H1 (cell line): Measurements from ENCODE around the gene MPRIP. TPM values are rescaled to one million over a fixed set of nuclear protein-coding genes. Genes with fewer than 3 reads are reported as not detected.

Experiments
- CTCF ChIA-PET: fragments of 300-600 bp; sonication (Branson Sonifier 250); formaldehyde crosslinking; loops from one replicate; lab custom pipeline; 2021; ENCODE audit not compliant: partially characterized antibody; lab: Charles Lee
- POLR2A ChIA-PET: fragments of 300-600 bp; sonication (Branson Sonifier 250); formaldehyde crosslinking; loops from one replicate; lab custom pipeline; 2021; ENCODE audit warnings: inconsistent platforms; ENCODE audit not compliant: partially characterized antibody; lab: Charles Lee
- DNase-seq, 2 experiments: peaks; one replicate each; pipeline versions ENCODE4 v3.0.0 to v3.0.0-alpha.2; 2010 to 2022; ENCODE audit warnings: low spot score in 2 of 2, low read depth in 1 of 2, mixed read lengths in 1 of 2
- FAIRE-seq: peaks from 2 replicates; lab custom pipeline; 2011; peaks lifted over from hg19 to GRCh38; lab: Jason Lieb, UNC
- H2AFZ ChIP-seq: 2 replicates; pipeline ENCODE4 v1.8.1; 2012; ENCODE audit warnings: low read length, inconsistent platforms
- H2AK5ac ChIP-seq: 2 replicates; pipeline ENCODE4 v1.6.1; 2013; ENCODE audit warnings: low read depth, low read length
- H2BK120ac ChIP-seq: replicated peaks from 2 replicates; pipeline ENCODE3; 2013; ENCODE audit warnings: low read depth, low read length, inconsistent platforms
- H2BK12ac ChIP-seq: 2 replicates; pipeline ENCODE4 v1.6.1; 2013; ENCODE audit warnings: low read depth, low read length
- H2BK15ac ChIP-seq: 2 replicates; pipeline ENCODE4 v1.6.1; 2013; ENCODE audit warnings: low read length
- H2BK20ac ChIP-seq: 2 replicates; pipeline ENCODE4 v1.6.1; 2013; ENCODE audit warnings: low read length
- H2BK5ac ChIP-seq: 2 replicates; pipeline ENCODE4 v1.6.1; 2013; ENCODE audit warnings: low read depth, low read length
- H3K14ac ChIP-seq: 2 replicates; pipeline ENCODE4 v1.6.1; 2013; ENCODE audit warnings: inconsistent platforms; ENCODE audit not compliant: insufficient read length
- H3K18ac ChIP-seq: 2 replicates; pipeline ENCODE4 v1.6.1; 2013; ENCODE audit warnings: low read length; ENCODE audit errors: extremely low read depth
- H3K23ac ChIP-seq: 2 replicates; pipeline ENCODE4 v1.6.1; 2013; ENCODE audit warnings: inconsistent platforms; ENCODE audit not compliant: insufficient read length
- H3K23me2 ChIP-seq: 2 replicates; pipeline ENCODE4 v1.6.1; 2013; ENCODE audit warnings: low read depth, low read length
- H3K27ac ChIP-seq: 2 replicates; pipeline ENCODE4 v1.6.1; 2011; ENCODE audit warnings: low read depth, low read length, inconsistent platforms
- H3K27me3 ChIP-seq, 4 experiments: replicated peaks in 1 of 4; 1 replicate in 1 of 4; 2 replicates in 3 of 4; pipeline versions ENCODE4 v1.6.1 to v1.8.1; 2011 to 2013; ENCODE audit warnings: low read length in 3 of 4, mild to moderate bottlenecking in 3 of 4, inconsistent platforms in 2 of 4, mixed read lengths in 2 of 4, moderate library complexity in 1 of 4; ENCODE audit not compliant: control insufficient read depth in 3 of 4, insufficient read depth in 3 of 4; ENCODE audit errors: extremely low read depth in 1 of 4
- H3K36me3 ChIP-seq, 4 experiments: 2 replicates each; pipeline versions ENCODE4 v1.6.1 to v1.8.1; 2011 to 2013; ENCODE audit warnings: mild to moderate bottlenecking in 4 of 4, low read length in 3 of 4, moderate library complexity in 2 of 4, control low read depth in 1 of 4, inconsistent platforms in 1 of 4; ENCODE audit not compliant: insufficient read depth in 4 of 4, control insufficient read depth in 2 of 4
- H3K4ac ChIP-seq: replicated peaks from 2 replicates; pipeline ENCODE3; 2013; ENCODE audit warnings: low read length, low read depth, mixed read lengths, inconsistent platforms; ENCODE audit not compliant: insufficient read length
- H3K4me1 ChIP-seq, 4 experiments: replicated peaks in 1 of 4; 1 replicate in 1 of 4; 2 replicates in 3 of 4; pipeline versions ENCODE4 v1.6.1 to v1.8.1; 2011 to 2013; ENCODE audit warnings: low read length in 3 of 4, inconsistent platforms in 2 of 4, mixed read lengths in 1 of 4; ENCODE audit not compliant: insufficient read depth in 4 of 4, control insufficient read depth in 3 of 4
- H3K4me2 ChIP-seq, 2 experiments: 2 replicates each; pipeline versions ENCODE4 v1.6.1 to v1.8.1; 2011 to 2013; ENCODE audit warnings: low read depth in 2 of 2, low read length in 2 of 2, control low read depth in 1 of 2, inconsistent platforms in 1 of 2, mild to moderate bottlenecking in 1 of 2; ENCODE audit not compliant: insufficient read depth in 1 of 2
- H3K4me3 ChIP-seq, 4 experiments: fragments of 200-600, 300-600 bp in 1 of 4; sonication (generic), shearing (Covaris generic), sonication (Bioruptor Twin) in 1 of 4; 2 replicates each; pipeline versions ENCODE4 v1.5.1 to v1.8.1; 2011 to 2016; ENCODE audit warnings: low read length in 4 of 4, low read depth in 3 of 4, control low read depth in 2 of 4, inconsistent platforms in 2 of 4, mild to moderate bottlenecking in 2 of 4, mixed read lengths in 1 of 4, moderate library complexity in 1 of 4; ENCODE audit not compliant: insufficient read depth in 2 of 4; ENCODE audit errors: extremely low read depth in 1 of 4
- H3K56ac ChIP-seq: replicated peaks from 2 replicates; pipeline ENCODE3; 2013; ENCODE audit warnings: low read depth, mild to moderate bottlenecking, mixed read lengths, low read length, inconsistent platforms; ENCODE audit not compliant: insufficient read length
- H3K79me1 ChIP-seq: 2 replicates; pipeline ENCODE4 v1.6.1; 2013; ENCODE audit warnings: low read depth, low read length, control low read depth
- H3K79me2 ChIP-seq, 2 experiments: 2 replicates each; pipeline versions ENCODE4 v1.6.1 to v1.8.1; 2012 to 2013; ENCODE audit warnings: low read length in 2 of 2, mild to moderate bottlenecking in 2 of 2, inconsistent platforms in 1 of 2; ENCODE audit not compliant: insufficient read depth in 2 of 2, control insufficient read depth in 1 of 2
- H3K9ac ChIP-seq, 4 experiments: replicated peaks in 1 of 4; 1 replicate in 1 of 4; 2 replicates in 3 of 4; pipeline versions ENCODE4 v1.6.1 to v1.8.1; 2011 to 2013; ENCODE audit warnings: low read depth in 3 of 4, low read length in 3 of 4, control low read depth in 2 of 4, mild to moderate bottlenecking in 2 of 4, moderate library complexity in 2 of 4, inconsistent platforms in 1 of 4; ENCODE audit errors: extremely low read depth in 1 of 4
- H3K9me3 ChIP-seq, 2 experiments: 2 replicates each; pipeline versions ENCODE4 v1.6.1 to v1.8.1; 2012 to 2013; ENCODE audit warnings: mild to moderate bottlenecking in 2 of 2, moderate library complexity in 2 of 2, control low read depth in 1 of 2, inconsistent platforms in 1 of 2, low read depth in 1 of 2, low read length in 1 of 2, mixed read lengths in 1 of 2; ENCODE audit not compliant: insufficient read depth in 2 of 2
- H4K20me1 ChIP-seq, 2 experiments: replicated peaks in 1 of 2; 2 replicates each; pipeline versions ENCODE3 to v1.8.1; 2011 to 2013; ENCODE audit warnings: inconsistent platforms in 2 of 2, low read length in 2 of 2, mild to moderate bottlenecking in 1 of 2; ENCODE audit not compliant: insufficient read depth in 2 of 2, control insufficient read depth in 1 of 2
- H4K5ac ChIP-seq: 2 replicates; pipeline ENCODE4 v1.6.1; 2013; ENCODE audit warnings: low read length, low read depth, mixed read lengths, inconsistent platforms; ENCODE audit not compliant: insufficient read length
- H4K8ac ChIP-seq: 2 replicates; pipeline ENCODE4 v1.8.0; 2013; ENCODE audit warnings: mild to moderate bottlenecking, moderate library complexity, low read length, inconsistent platforms; ENCODE audit not compliant: insufficient read depth; ENCODE audit errors: extremely low read depth
- H4K91ac ChIP-seq: replicated peaks from 2 replicates; pipeline ENCODE3; 2013; ENCODE audit warnings: low read length, mixed read lengths, inconsistent platforms; ENCODE audit not compliant: insufficient read length
- CBX8 ChIP-seq: fragments of 300-800, 300-1000 bp; sonication (generic); IDR thresholded peaks from 2 replicates; pipeline ENCODE4 v1.7.1; 2016; ENCODE audit warnings: low read depth, low read length, borderline replicate concordance
- EZH2 ChIP-seq: fragments of 200-600 bp; sonication (generic); IDR thresholded peaks from 2 replicates; pipeline ENCODE4 v1.7.1; 2012; ENCODE audit warnings: low read depth, mild to moderate bottlenecking, moderate library complexity, low read length, inconsistent platforms; ENCODE audit not compliant: severe bottlenecking
- FOSL1 ChIP-seq: IDR thresholded peaks from 2 replicates; pipeline ENCODE4 v1.6.1; 2011; ENCODE audit warnings: mild to moderate bottlenecking, low read depth, low read length, moderate library complexity; ENCODE audit not compliant: insufficient read depth
- KDM5A ChIP-seq: fragments of 200-600 bp; IDR thresholded peaks from 2 replicates; pipeline ENCODE4 v1.7.1; 2012; ENCODE audit warnings: mild to moderate bottlenecking, low read length, inconsistent platforms, mixed read lengths
- SIRT6 ChIP-seq: IDR thresholded peaks from one replicate; pipeline ENCODE4 v1.7.1; 2012; ENCODE audit warnings: low read length, inconsistent platforms
- SP2 ChIP-seq: IDR thresholded peaks from 2 replicates; pipeline ENCODE4 v1.6.1; 2012; ENCODE audit warnings: mild to moderate bottlenecking, low read length, inconsistent platforms
- SP4 ChIP-seq: IDR thresholded peaks from 2 replicates; pipeline ENCODE4 v1.6.1; 2012; ENCODE audit warnings: low read length, inconsistent platforms
- WGBS, 2 experiments: shearing (Covaris generic) in 1 of 2; methylation state at CpG; one replicate each; pipeline versions ENCODE4 v1.1.6 to v1.1.7; 2013 to 2015; ENCODE audit warnings: low lambda C conversion rate in 2 of 2, mixed read lengths in 2 of 2, inconsistent platforms in 1 of 2, low coverage in 1 of 2, missing lambda C conversion rate in 1 of 2; ENCODE audit not compliant: insufficient replicate concordance in 2 of 2, insufficient coverage in 1 of 2, insufficient read length in 1 of 2; ENCODE audit errors: extremely low coverage in 1 of 2, missing lambda C conversion rate in 1 of 2; 5-methylcytosine and 5-hydroxymethylcytosine counted together
- polyA plus RNA-seq, 7 experiments: library from polyadenylated mRNA; depleted of rRNA in 3 of 7; stranded (reverse) in 5 of 7; unstranded in 2 of 7; fragments of >200 nt in 5 of 7; fragments of 200-250 nt in 2 of 7; gene quantifications; 1 replicate in 5 of 7; 2 replicates in 1 of 7; 4 replicates in 1 of 7; pipeline versions ENCODE4 v1.2.1 to v1.2.3, GENCODE V29; 2011 to 2013; ENCODE audit warnings: missing spikeins in 2 of 7, mixed read lengths in 2 of 7
- total RNA-seq: library from RNA; stranded (reverse); fragmentation: NEBNext Ultra II Directional; extraction: Animal tissue kit (Norgen Biotek cat#: 25700); gene quantifications from 2 replicates; pipeline ENCODE4 v1.2.1, GENCODE V29; 2021
- TF ChIP-seq, protein P1 (sequence below): IDR thresholded peaks from 2 replicates; pipeline ENCODE4 v1.6.1; 2012; ENCODE audit warnings: low read length, inconsistent platforms

MPRIP gene
- total and polyA plus RNA-seq, 2 of the 8 experiments (the other 6 are each of a cell fraction or from before 2014, with no cell fraction given), result 48.6 to 146 TPM

DNA sequence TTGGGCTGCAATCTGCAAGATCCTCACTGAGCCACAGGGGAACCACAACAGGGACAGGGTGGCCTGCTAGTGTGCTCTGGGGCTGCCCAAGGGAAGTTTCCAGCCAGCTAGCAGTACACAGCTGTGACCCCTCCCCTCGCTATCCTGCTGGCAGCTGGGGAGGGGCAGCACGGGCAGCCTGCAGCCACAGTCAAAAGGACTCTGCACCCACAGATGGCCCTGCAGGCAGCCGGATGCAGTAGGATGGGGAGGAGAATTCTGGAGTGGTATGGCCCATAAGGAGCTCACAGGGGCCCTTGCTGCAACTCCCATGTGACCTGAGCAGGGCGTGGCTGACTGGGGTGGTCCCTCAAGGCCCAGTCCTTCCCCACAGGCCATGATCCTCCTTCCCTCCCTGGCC is 89.6 kb downstream of the MPRIP start:
- H4K20me1 ChIP-seq, result peaks cover 4 to 8% of the 10 kb centered on the region in 2 experiments

More for the DNA sequence above, 89.6 kb downstream of the MPRIP start:
- Histone ChIP-seq H2BK120ac (no peak overlapping the region), H2AK5ac (no peak overlapping the region), H3K56ac (no peak overlapping the region), H2BK12ac (no peak overlapping the region), H2BK15ac (no peak overlapping the region), H4K8ac (no peak overlapping the region; the same call in 1 of the 2 replicates), H2AFZ (no peak overlapping the region), H3K79me2 (no peaks in the 10 kb centered on the region), H3K9me3 (no peaks in the 10 kb centered on the region), H3K18ac (no peak overlapping the region), H3K4me1 (peaks cover 0 to 6% (median 2%) of the 10 kb centered on the region in 4 experiments; a peak in 3 of 7 replicates), H4K91ac (no peak overlapping the region), H3K14ac (no peak overlapping the region), H2BK5ac (no peak overlapping the region), H3K79me1 (peaks cover 8% of the 10 kb centered on the region), H3K9ac (no peak overlapping the region), H3K36me3 (peaks cover 0 to 3% (median under 1%) of the 10 kb centered on the region in 4 experiments; a peak in 3 of 8 replicates), H3K23me2 (no peaks in the 10 kb centered on the region), H3K4ac (no peak overlapping the region), H3K23ac (no peak overlapping the region), H4K5ac (no peak overlapping the region), H3K4me3 (no peak overlapping the region), H3K27me3 (no peaks in the 10 kb centered on the region), H3K4me2 (no peak overlapping the region), H2BK20ac (no peak overlapping the region), H3K27ac (no peak overlapping the region; the same call in 1 of the 2 replicates)
- ChIA-PET CTCF (interaction anchor here (1.8 to 2.5 kb wide), 3 partner anchors 10 to 22 kb away, joined by 3 to 18 read pairs (median 11); no protein-coding TSS in a partner anchor), POLR2A (no interaction called here)
- no peak for TF ChIP-seq SP4
- TF ChIP-seq, protein P1, sequence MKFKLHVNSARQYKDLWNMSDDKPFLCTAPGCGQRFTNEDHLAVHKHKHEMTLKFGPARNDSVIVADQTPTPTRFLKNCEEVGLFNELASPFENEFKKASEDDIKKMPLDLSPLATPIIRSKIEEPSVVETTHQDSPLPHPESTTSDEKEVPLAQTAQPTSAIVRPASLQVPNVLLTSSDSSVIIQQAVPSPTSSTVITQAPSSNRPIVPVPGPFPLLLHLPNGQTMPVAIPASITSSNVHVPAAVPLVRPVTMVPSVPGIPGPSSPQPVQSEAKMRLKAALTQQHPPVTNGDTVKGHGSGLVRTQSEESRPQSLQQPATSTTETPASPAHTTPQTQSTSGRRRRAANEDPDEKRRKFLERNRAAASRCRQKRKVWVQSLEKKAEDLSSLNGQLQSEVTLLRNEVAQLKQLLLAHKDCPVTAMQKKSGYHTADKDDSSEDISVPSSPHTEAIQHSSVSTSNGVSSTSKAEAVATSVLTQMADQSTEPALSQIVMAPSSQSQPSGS, result no peak
- TF ChIP-seq EZH2, result no peak
- TF ChIP-seq SIRT6, result no peak
- no peak for TF ChIP-seq CBX8
- TF ChIP-seq KDM5A, result no peak
- TF ChIP-seq FOSL1, result no peak
- TF ChIP-seq SP2, result no peak
- DNase-seq (no peak), FAIRE-seq (no peak)
- 70% methylated on average over 4 of the region's 4 CpGs; no CpG with 5 or more reads in 1 of the 2 experiments for WGBS, 2 experiments
